H1 (cell line): Measurements from ENCODE around the gene PLCL2. TPM values are rescaled to one million over a fixed set of nuclear protein-coding genes. Genes with fewer than 3 reads are reported as not detected.

Source experiments
- CTCF ChIA-PET: fragments of 300-600 bp; sonication (Branson Sonifier 250); formaldehyde crosslinking; loops from one replicate; lab custom pipeline; 2021; ENCODE audit not compliant: partially characterized antibody; lab: Charles Lee
- POLR2A ChIA-PET: fragments of 300-600 bp; sonication (Branson Sonifier 250); formaldehyde crosslinking; loops from one replicate; lab custom pipeline; 2021; ENCODE audit warnings: inconsistent platforms; ENCODE audit not compliant: partially characterized antibody; lab: Charles Lee
- DNase-seq, 2 experiments: peaks; one replicate each; pipeline versions ENCODE4 v3.0.0 to v3.0.0-alpha.2; 2010 to 2022; ENCODE audit warnings: low spot score in 2 of 2, low read depth in 1 of 2, mixed read lengths in 1 of 2
- FAIRE-seq: peaks from 2 replicates; lab custom pipeline; 2011; peaks lifted over from hg19 to GRCh38; lab: Jason Lieb, UNC
- H2AFZ ChIP-seq: 2 replicates; pipeline ENCODE4 v1.8.1; 2012; ENCODE audit warnings: low read length, inconsistent platforms
- H2AK5ac ChIP-seq: 2 replicates; pipeline ENCODE4 v1.6.1; 2013; ENCODE audit warnings: low read depth, low read length
- H2BK120ac ChIP-seq: replicated peaks from 2 replicates; pipeline ENCODE3; 2013; ENCODE audit warnings: low read depth, low read length, inconsistent platforms
- H2BK12ac ChIP-seq: 2 replicates; pipeline ENCODE4 v1.6.1; 2013; ENCODE audit warnings: low read depth, low read length
- H2BK15ac ChIP-seq: 2 replicates; pipeline ENCODE4 v1.6.1; 2013; ENCODE audit warnings: low read length
- H2BK20ac ChIP-seq: 2 replicates; pipeline ENCODE4 v1.6.1; 2013; ENCODE audit warnings: low read length
- H2BK5ac ChIP-seq: 2 replicates; pipeline ENCODE4 v1.6.1; 2013; ENCODE audit warnings: low read depth, low read length
- H3K14ac ChIP-seq: 2 replicates; pipeline ENCODE4 v1.6.1; 2013; ENCODE audit warnings: inconsistent platforms; ENCODE audit not compliant: insufficient read length
- H3K18ac ChIP-seq: 2 replicates; pipeline ENCODE4 v1.6.1; 2013; ENCODE audit warnings: low read length; ENCODE audit errors: extremely low read depth
- H3K23ac ChIP-seq: 2 replicates; pipeline ENCODE4 v1.6.1; 2013; ENCODE audit warnings: inconsistent platforms; ENCODE audit not compliant: insufficient read length
- H3K23me2 ChIP-seq: 2 replicates; pipeline ENCODE4 v1.6.1; 2013; ENCODE audit warnings: low read depth, low read length
- H3K27ac ChIP-seq: 2 replicates; pipeline ENCODE4 v1.6.1; 2011; ENCODE audit warnings: low read depth, low read length, inconsistent platforms
- H3K27me3 ChIP-seq, 4 experiments: replicated peaks in 1 of 4; 1 replicate in 1 of 4; 2 replicates in 3 of 4; pipeline versions ENCODE4 v1.6.1 to v1.8.1; 2011 to 2013; ENCODE audit warnings: low read length in 3 of 4, mild to moderate bottlenecking in 3 of 4, inconsistent platforms in 2 of 4, mixed read lengths in 2 of 4, moderate library complexity in 1 of 4; ENCODE audit not compliant: control insufficient read depth in 3 of 4, insufficient read depth in 3 of 4; ENCODE audit errors: extremely low read depth in 1 of 4
- H3K36me3 ChIP-seq, 4 experiments: 2 replicates each; pipeline versions ENCODE4 v1.6.1 to v1.8.1; 2011 to 2013; ENCODE audit warnings: mild to moderate bottlenecking in 4 of 4, low read length in 3 of 4, moderate library complexity in 2 of 4, control low read depth in 1 of 4, inconsistent platforms in 1 of 4; ENCODE audit not compliant: insufficient read depth in 4 of 4, control insufficient read depth in 2 of 4
- H3K4ac ChIP-seq: replicated peaks from 2 replicates; pipeline ENCODE3; 2013; ENCODE audit warnings: low read length, low read depth, mixed read lengths, inconsistent platforms; ENCODE audit not compliant: insufficient read length
- H3K4me1 ChIP-seq, 4 experiments: replicated peaks in 1 of 4; 1 replicate in 1 of 4; 2 replicates in 3 of 4; pipeline versions ENCODE4 v1.6.1 to v1.8.1; 2011 to 2013; ENCODE audit warnings: low read length in 3 of 4, inconsistent platforms in 2 of 4, mixed read lengths in 1 of 4; ENCODE audit not compliant: insufficient read depth in 4 of 4, control insufficient read depth in 3 of 4
- H3K4me2 ChIP-seq, 2 experiments: 2 replicates each; pipeline versions ENCODE4 v1.6.1 to v1.8.1; 2011 to 2013; ENCODE audit warnings: low read depth in 2 of 2, low read length in 2 of 2, control low read depth in 1 of 2, inconsistent platforms in 1 of 2, mild to moderate bottlenecking in 1 of 2; ENCODE audit not compliant: insufficient read depth in 1 of 2
- H3K4me3 ChIP-seq, 4 experiments: fragments of 200-600, 300-600 bp in 1 of 4; sonication (generic), shearing (Covaris generic), sonication (Bioruptor Twin) in 1 of 4; 2 replicates each; pipeline versions ENCODE4 v1.5.1 to v1.8.1; 2011 to 2016; ENCODE audit warnings: low read length in 4 of 4, low read depth in 3 of 4, control low read depth in 2 of 4, inconsistent platforms in 2 of 4, mild to moderate bottlenecking in 2 of 4, mixed read lengths in 1 of 4, moderate library complexity in 1 of 4; ENCODE audit not compliant: insufficient read depth in 2 of 4; ENCODE audit errors: extremely low read depth in 1 of 4
- H3K56ac ChIP-seq: replicated peaks from 2 replicates; pipeline ENCODE3; 2013; ENCODE audit warnings: low read depth, mild to moderate bottlenecking, mixed read lengths, low read length, inconsistent platforms; ENCODE audit not compliant: insufficient read length
- H3K79me1 ChIP-seq: 2 replicates; pipeline ENCODE4 v1.6.1; 2013; ENCODE audit warnings: low read depth, low read length, control low read depth
- H3K79me2 ChIP-seq, 2 experiments: 2 replicates each; pipeline versions ENCODE4 v1.6.1 to v1.8.1; 2012 to 2013; ENCODE audit warnings: low read length in 2 of 2, mild to moderate bottlenecking in 2 of 2, inconsistent platforms in 1 of 2; ENCODE audit not compliant: insufficient read depth in 2 of 2, control insufficient read depth in 1 of 2
- H3K9ac ChIP-seq, 4 experiments: replicated peaks in 1 of 4; 1 replicate in 1 of 4; 2 replicates in 3 of 4; pipeline versions ENCODE4 v1.6.1 to v1.8.1; 2011 to 2013; ENCODE audit warnings: low read depth in 3 of 4, low read length in 3 of 4, control low read depth in 2 of 4, mild to moderate bottlenecking in 2 of 4, moderate library complexity in 2 of 4, inconsistent platforms in 1 of 4; ENCODE audit errors: extremely low read depth in 1 of 4
- H3K9me3 ChIP-seq, 2 experiments: 2 replicates each; pipeline versions ENCODE4 v1.6.1 to v1.8.1; 2012 to 2013; ENCODE audit warnings: mild to moderate bottlenecking in 2 of 2, moderate library complexity in 2 of 2, control low read depth in 1 of 2, inconsistent platforms in 1 of 2, low read depth in 1 of 2, low read length in 1 of 2, mixed read lengths in 1 of 2; ENCODE audit not compliant: insufficient read depth in 2 of 2
- H4K20me1 ChIP-seq, 2 experiments: replicated peaks in 1 of 2; 2 replicates each; pipeline versions ENCODE3 to v1.8.1; 2011 to 2013; ENCODE audit warnings: inconsistent platforms in 2 of 2, low read length in 2 of 2, mild to moderate bottlenecking in 1 of 2; ENCODE audit not compliant: insufficient read depth in 2 of 2, control insufficient read depth in 1 of 2
- H4K5ac ChIP-seq: 2 replicates; pipeline ENCODE4 v1.6.1; 2013; ENCODE audit warnings: low read length, low read depth, mixed read lengths, inconsistent platforms; ENCODE audit not compliant: insufficient read length
- H4K8ac ChIP-seq: 2 replicates; pipeline ENCODE4 v1.8.0; 2013; ENCODE audit warnings: mild to moderate bottlenecking, moderate library complexity, low read length, inconsistent platforms; ENCODE audit not compliant: insufficient read depth; ENCODE audit errors: extremely low read depth
- H4K91ac ChIP-seq: replicated peaks from 2 replicates; pipeline ENCODE3; 2013; ENCODE audit warnings: low read length, mixed read lengths, inconsistent platforms; ENCODE audit not compliant: insufficient read length
- WGBS, 2 experiments: shearing (Covaris generic) in 1 of 2; methylation state at CpG; one replicate each; pipeline versions ENCODE4 v1.1.6 to v1.1.7; 2013 to 2015; ENCODE audit warnings: low lambda C conversion rate in 2 of 2, mixed read lengths in 2 of 2, inconsistent platforms in 1 of 2, low coverage in 1 of 2, missing lambda C conversion rate in 1 of 2; ENCODE audit not compliant: insufficient replicate concordance in 2 of 2, insufficient coverage in 1 of 2, insufficient read length in 1 of 2; ENCODE audit errors: extremely low coverage in 1 of 2, missing lambda C conversion rate in 1 of 2; 5-methylcytosine and 5-hydroxymethylcytosine counted together
- polyA plus RNA-seq, 7 experiments: library from polyadenylated mRNA; depleted of rRNA in 3 of 7; stranded (reverse) in 5 of 7; unstranded in 2 of 7; fragments of >200 nt in 5 of 7; fragments of 200-250 nt in 2 of 7; gene quantifications; 1 replicate in 5 of 7; 2 replicates in 1 of 7; 4 replicates in 1 of 7; pipeline versions ENCODE4 v1.2.1 to v1.2.3, GENCODE V29; 2011 to 2013; ENCODE audit warnings: missing spikeins in 2 of 7, mixed read lengths in 2 of 7
- total RNA-seq: library from RNA; stranded (reverse); fragmentation: NEBNext Ultra II Directional; extraction: Animal tissue kit (Norgen Biotek cat#: 25700); gene quantifications from 2 replicates; pipeline ENCODE4 v1.2.1, GENCODE V29; 2021

PLCL2 gene
- total and polyA plus RNA-seq, 2 of the 8 experiments (the other 6 are each of a cell fraction or from before 2014, with no cell fraction given) = 3.5 to 6.8 TPM

- no peak for FAIRE-seq
- H3K27ac ChIP-seq = no peak overlapping the region
Measured at GRCh38 chr3:17033516-17034168, 148.9 kb downstream of the PLCL2 start.

More at GRCh38 chr3:17033516-17034168, 148.9 kb downstream of the PLCL2 start:
- Histone ChIP-seq H3K9me3 (no peaks in the 10 kb centered on the region), H4K91ac (no peak overlapping the region), H2BK12ac (no peak overlapping the region), H3K18ac (no peak overlapping the region), H2BK5ac (no peak overlapping the region), H3K36me3 (no peaks in the 10 kb centered on the region), H3K79me1 (no peaks in the 10 kb centered on the region), H4K5ac (no peak overlapping the region), H2AFZ (no peak overlapping the region), H3K4me3 (no peak overlapping the region), H3K4me2 (no peak overlapping the region), H3K14ac (no peak overlapping the region), H3K56ac (no peak overlapping the region), H2BK120ac (no peak overlapping the region), H3K27me3 (no peaks in the 10 kb centered on the region), H2BK20ac (no peak overlapping the region), H2AK5ac (no peak overlapping the region), H4K20me1 (no peaks in the 10 kb centered on the region), H4K8ac (no peak overlapping the region), H3K9ac (no peak overlapping the region), H3K23me2 (no peaks in the 10 kb centered on the region), H3K4ac (no peak overlapping the region), H3K79me2 (no peaks in the 10 kb centered on the region), H3K23ac (no peak overlapping the region), H2BK15ac (no peak overlapping the region), H3K4me1 (peaks cover 0 to 5% (median under 1%) of the 10 kb centered on the region in 4 experiments; a peak in 2 of 7 replicates)
- WGBS, 2 experiments = 94% methylated on average over 3 of the region's 3 CpGs; no CpG with 5 or more reads in 1 of the 2 experiments
- ChIA-PET POLR2A (no interaction called here), CTCF (interaction anchor here (0.9 to 3.0 kb wide), 9 partner anchors 11 to 432 kb away, joined by 3 to 17 read pairs (median 4); partner anchors contain the start of gene PLCL2)
- DNase-seq = no peak
